GM12878 (cell line): ENCODE results near the gene MAD2L1BP. TPM values are rescaled to one million over a fixed set of nuclear protein-coding genes. Genes with fewer than 3 reads are reported as not detected.
A peak's percentile ranks its signal among the peaks of the same experiment; 100 is the strongest.

Experiments
- ATAC-seq: fragments of 200-7000 bp; cut with Tn5 transposase; 3 replicates; pipeline ENCODE4 v1.9.1; 2020; ENCODE audit warnings: mild to moderate bottlenecking, moderate library complexity
- BruUV-seq: library from RNA; stranded (reverse); fragments of 400-500 nt; replicated peaks from 2 replicates; lab custom pipeline; 2021; lab: Mats Ljungman, UMichigan
- CTCF ChIA-PET: fragments of 300-600 bp; sonication (Branson Sonifier 250); formaldehyde crosslinking; extraction: SDS; loops from one replicate; lab custom pipeline; 2021; ENCODE audit warnings: inconsistent platforms; lab: Yijun Ruan, JAX
- POLR2A ChIA-PET: fragments of 350-600 bp; formaldehyde crosslinking; extraction: SDS; loops from one replicate; lab custom pipeline; 2021; ENCODE audit warnings: inconsistent platforms; lab: Charles Lee
- RAD21 ChIA-PET: fragments of 300-600 bp; sonication (Branson Sonifier 250); formaldehyde crosslinking; loops from one replicate; lab custom pipeline; 2023; ENCODE audit warnings: antibody characterized with exemption; ENCODE audit not compliant: unreplicated experiment; lab: Charles Lee
- SMC1A ChIA-PET: fragments of 300-600 bp; sonication (Branson Sonifier 250); formaldehyde crosslinking; loops from one replicate; lab custom pipeline; 2023; ENCODE audit not compliant: unreplicated experiment, uncharacterized antibody; lab: Charles Lee
- DNase-seq: peaks from one replicate; pipeline ENCODE4 v3.0.0-alpha.2; 2011; ENCODE audit warnings: low read depth, low spot score
- FAIRE-seq: peaks from 3 replicates; lab custom pipeline; 2011; peaks lifted over from hg19 to GRCh38; lab: Jason Lieb, UNC
- H2AFZ ChIP-seq: 2 replicates; pipeline ENCODE4 v1.6.0; 2011; ENCODE audit warnings: low read depth, low read length, control low read depth; ENCODE audit not compliant: control insufficient read depth
- H3K27ac ChIP-seq: 2 replicates; pipeline ENCODE4 v1.5.1; 2011; ENCODE audit warnings: control low read depth; ENCODE audit not compliant: control insufficient read depth, insufficient read depth
- H3K27me3 ChIP-seq, 2 experiments: replicated peaks in 1 of 2; 2 replicates each; pipeline versions ENCODE4 v1.6.0 to v1.6.1; 2011; ENCODE audit warnings: low read length in 1 of 2; ENCODE audit not compliant: control insufficient read depth in 2 of 2, insufficient read depth in 2 of 2
- H3K36me3 ChIP-seq, 2 experiments: 2 replicates each; pipeline ENCODE4 v1.5.1; 2011; ENCODE audit warnings: low read length in 1 of 2; ENCODE audit not compliant: control insufficient read depth in 2 of 2, insufficient read depth in 2 of 2
- H3K4me1 ChIP-seq: 2 replicates; pipeline ENCODE4 v1.6.1; 2011; ENCODE audit warnings: mild to moderate bottlenecking, low read length, moderate library complexity, mixed read lengths; ENCODE audit not compliant: control insufficient read depth, insufficient read depth
- H3K4me2 ChIP-seq: 2 replicates; pipeline ENCODE4 v1.6.0; 2011; ENCODE audit warnings: control low read depth; ENCODE audit not compliant: control insufficient read depth, insufficient read depth
- H3K4me3 ChIP-seq: fragments of 200-600 bp; sonication (generic); 2 replicates; pipeline ENCODE4 v1.5.1; 2016
- H3K79me2 ChIP-seq: 2 replicates; pipeline ENCODE4 v1.6.0; 2011; ENCODE audit warnings: low read length; ENCODE audit not compliant: control insufficient read depth, insufficient read depth
- H3K9ac ChIP-seq: 2 replicates; pipeline ENCODE4 v1.8.0; 2011; ENCODE audit warnings: low read length, control low read depth, mixed read lengths; ENCODE audit not compliant: control insufficient read depth, insufficient read depth
- H3K9me3 ChIP-seq: replicated peaks from 3 replicates; pipeline ENCODE4 v1.5.1; 2011; ENCODE audit warnings: mild to moderate bottlenecking, low read length; ENCODE audit not compliant: control insufficient read depth, insufficient read depth
- H4K20me1 ChIP-seq: 2 replicates; pipeline ENCODE4 v1.6.0; 2011; ENCODE audit not compliant: control insufficient read depth, insufficient read depth
- ASH2L ChIP-seq: fragments of 300-600, 200-600 bp; sonication (generic); IDR thresholded peaks from 2 replicates; pipeline ENCODE4 v1.6.1; 2017; ENCODE audit warnings: low read depth, mild to moderate bottlenecking, borderline replicate concordance
- CEBPZ ChIP-seq: fragments of 150-350 bp; IDR thresholded peaks from 2 replicates; pipeline ENCODE4 v1.6.1; 2016; ENCODE audit warnings: low read depth, low read length
- IKZF2 ChIP-seq, 2 experiments: fragments of 450-650 bp; IDR thresholded peaks; 2 replicates each; pipeline ENCODE4 v1.6.1; 2017; ENCODE audit warnings: mild to moderate bottlenecking in 2 of 2, moderate library complexity in 2 of 2
- MLLT1 ChIP-seq: fragments of 450-650 bp; IDR thresholded peaks from 2 replicates; pipeline ENCODE4 v1.6.1; 2016; ENCODE audit warnings: mild to moderate bottlenecking
- MYC ChIP-seq: IDR thresholded peaks from 2 replicates; pipeline ENCODE4 v1.6.1; 2011; ENCODE audit warnings: mild to moderate bottlenecking, low read length, moderate library complexity, inconsistent platforms; ENCODE audit not compliant: insufficient read depth, insufficient replicate concordance, insufficient read length, severe bottlenecking
- POLR2A ChIP-seq: IDR thresholded peaks from 2 replicates; pipeline ENCODE4 v1.6.1; 2011; ENCODE audit warnings: low read depth, mild to moderate bottlenecking, low read length
- POLR2AphosphoS2 ChIP-seq: IDR thresholded peaks from 2 replicates; pipeline ENCODE4 v1.6.1; 2011; ENCODE audit warnings: low read depth, mild to moderate bottlenecking, low read length, improper control_type of control experiment, moderate library complexity
- RAD21 ChIP-seq: IDR thresholded peaks from 2 replicates; pipeline ENCODE4 v1.6.1; 2011; ENCODE audit warnings: mild to moderate bottlenecking, low read depth, low read length, moderate library complexity; ENCODE audit not compliant: insufficient read depth
- SMC3 ChIP-seq: IDR thresholded peaks from 2 replicates; pipeline ENCODE4 v1.6.1; 2011; ENCODE audit warnings: low read length, improper control_type of control experiment, borderline replicate concordance
- TCF12 ChIP-seq: IDR thresholded peaks from 2 replicates; pipeline ENCODE4 v1.6.1; 2011; ENCODE audit warnings: low read depth, mild to moderate bottlenecking, low read length
- TCF7 ChIP-seq: IDR thresholded peaks from 2 replicates; pipeline ENCODE4 v1.6.1; 2014; ENCODE audit warnings: antibody characterized with exemption, borderline replicate concordance
- YY1 ChIP-seq: IDR thresholded peaks from 2 replicates; pipeline ENCODE4 v1.6.1; 2011; ENCODE audit warnings: low read depth, mild to moderate bottlenecking, low read length
- ZNF274 ChIP-seq: IDR thresholded peaks from one replicate; pipeline ENCODE4 v1.8.0; 2011; ENCODE audit not compliant: insufficient read length, insufficient read depth
- WGBS: methylation state at CpG from one replicate; pipeline ENCODE4 v1.1.6; 2016; ENCODE audit warnings: low lambda C conversion rate; ENCODE audit not compliant: insufficient replicate concordance, insufficient coverage; ENCODE audit errors: missing lambda C conversion rate; 5-methylcytosine and 5-hydroxymethylcytosine counted together
- in situ Hi-C: fragments of 300-500 bp; cut with MboI; formaldehyde crosslinking; loops from 9 replicates; pipeline ENCODE4 v1.14.3; 2018; ENCODE audit warnings: mixed read lengths
- intact Hi-C: fragments of 100-400 bp; cut with micrococcal nuclease; formaldehyde crosslinking; loops from one replicate; pipeline ENCODE4 v1.14.2; 2022; ENCODE audit not compliant: unreplicated experiment
- polyA plus RNA-seq, 11 experiments: library from polyadenylated mRNA; depleted of rRNA in 4 of 11; unstranded in 6 of 11; stranded (reverse) in 5 of 11; fragments of >200 nt; fragmentation: Nextera tagmentation in 4 of 11; fragmentation: Illumina TruSeq in 1 of 11; extraction: Ambion mirVana in 4 of 11; extraction: Trizol in 1 of 11; gene quantifications; 1 replicate in 1 of 11; 2 replicates in 10 of 11; pipeline versions ENCODE4 v1.2.1 to v1.2.3, GENCODE V29; 2011 to 2016; ENCODE audit warnings: inconsistent platforms in 2 of 11, missing spikeins in 2 of 11, low read depth in 1 of 11
- total RNA-seq, 4 experiments: library from RNA; depleted of rRNA in 3 of 4; stranded (reverse); fragments of >200 nt in 3 of 4; fragmentation: Illumina TruSeq in 1 of 4; extraction: Trizol in 1 of 4; gene quantifications; 2 replicates each; pipeline versions ENCODE4 v1.2.1 to v1.2.3, GENCODE V29; 2013 to 2021

The MAD2L1BP gene
- total and polyA plus RNA-seq, 10 of the 15 experiments (the other 5 are each of a cell fraction or from before 2014, with no cell fraction given), result 39.2 to 155 (median 60.3) TPM

GRCh38 chr6:43667245-43668150 is 31.9 kb downstream of the MAD2L1BP start:
- peaks cover 38% of the 10 kb centered on the region for H3K4me1 ChIP-seq
- no peaks in the 10 kb centered on the region for H3K27me3 ChIP-seq
- no peak overlapping the region for H3K4me3 ChIP-seq
- H3K36me3 ChIP-seq, result peaks cover 8 to 16% of the 10 kb centered on the region in 2 experiments
- in situ Hi-C loops, result loop anchor here (5.0 kb wide), 1 partner anchor 410 kb away; no protein-coding TSS in a partner anchor
- FAIRE-seq (peak; percentile 57), DNase-seq (no peak), ATAC-seq (peak; percentile 84)
- ChIA-PET POLR2A (interaction anchor here (0.7 to 2.8 kb wide), 4 partner anchors 37 to 413 kb away, joined by 3 to 10 read pairs (median 4); partner anchors contain the start of gene GTPBP2), RAD21 (interaction anchor here (0.7 to 7.8 kb wide), 17 partner anchors 17 to 413 kb away, joined by 3 to 79 read pairs (median 4); partner anchors contain the start of genes GTPBP2, MAD2L1BP, RSPH9 and VEGFA), CTCF (interaction anchor here (0.6 to 7.6 kb wide), 50 partner anchors 8 to 412 kb away, joined by 3 to 85 read pairs (median 6); partner anchors contain the start of genes GTPBP2, MRPS18A and VEGFA), SMC1A (interaction anchor here (0.6 to 4.1 kb wide), 19 partner anchors 11 to 420 kb away, joined by 3 to 37 read pairs (median 4); partner anchors contain the start of gene MRPS18A)
- peak overlapping the region; percentile 46 for H3K4me2 ChIP-seq
- H3K9ac ChIP-seq, result peak overlapping the region; percentile 37; the same call in 1 of the 2 replicates
- H2AFZ ChIP-seq, result no peak overlapping the region
- H3K79me2 ChIP-seq, result no peaks in the 10 kb centered on the region
- no peaks in the 10 kb centered on the region for H3K9me3 ChIP-seq
- WGBS, result 13% methylated on average over 16 of the region's 16 CpGs
- H4K20me1 ChIP-seq, result no peaks in the 10 kb centered on the region
- peak overlapping the region; percentile 69 for H3K27ac ChIP-seq
- intact Hi-C loops, result loop anchor here (1.0 to 5.0 kb wide), 6 partner anchors 56 to 412 kb away; no protein-coding TSS in a partner anchor
- BruUV-seq, result TSS peak; percentile 39
- TF ChIP-seq MLLT1 (peak; percentile 84), RAD21 (peak; percentile 92), POLR2A (peak; percentile 70), ZNF274 (no peak), ASH2L (no peak), MYC (no peak), YY1 (peak; percentile 73), SMC3 (peak; percentile 92), TCF12 (peak; percentile 34; the same call in 1 of the 2 replicates), CEBPZ (no peak), TCF7 (no peak), IKZF2 (IDR thresholded peaks at IDR 0.05) (peak in 1 of 2 experiments; percentile 26; a peak in 2 of 4 replicates), POLR2AphosphoS2 (peak; percentile 26; the same call in 1 of the 2 replicates)
